ENCODE data around the gene ALKAL2.

The ALKAL2 gene

GRCh38 chr2:234421-234820 is 53.5 kb downstream of the ALKAL2 start:
- peaks cover 17% of the 10 kb centered on the region for H3K36me3 Mint-ChIP-seq (ENCODE audit: low read depth)
- H3K4me1 Mint-ChIP-seq (ENCODE audit: low read depth): peaks cover 11% of the 10 kb centered on the region
- peaks cover 5% of the 10 kb centered on the region for H3K9me3 Mint-ChIP-seq
- H3K27me3 Mint-ChIP-seq (ENCODE audit: low read depth): no peaks in the 10 kb centered on the region
- no peak for DNase-seq (ENCODE audit: low spot score)
- H3K27ac Mint-ChIP-seq: no peak overlapping the region
- no peak overlapping the region for H3K4me3 Mint-ChIP-seq

GRCh38 chr2:233030-233429 is 54.9 kb downstream of the ALKAL2 start:
- peaks cover 17% of the 10 kb centered on the region for H3K36me3 Mint-ChIP-seq (ENCODE audit: low read depth)
- H3K27me3 Mint-ChIP-seq (ENCODE audit: low read depth): no peaks in the 10 kb centered on the region
- peaks cover 14% of the 10 kb centered on the region for H3K4me1 Mint-ChIP-seq (ENCODE audit: low read depth)
- H3K27ac Mint-ChIP-seq: no peak overlapping the region
- no peak for DNase-seq (ENCODE audit: low spot score)
- H3K4me3 Mint-ChIP-seq: no peak overlapping the region
- H3K9me3 Mint-ChIP-seq: peaks cover 5% of the 10 kb centered on the region

- Mint-ChIP-seq H3K27me3 (ENCODE audit: low read depth) (no peaks in the 10 kb centered on the region), H3K4me3 (no peak overlapping the region), H3K9me3 (peaks cover 5% of the 10 kb centered on the region), H3K36me3 (ENCODE audit: low read depth) (peaks cover 22% of the 10 kb centered on the region), H3K27ac (no peak overlapping the region), H3K4me1 (ENCODE audit: low read depth) (peaks cover 22% of the 10 kb centered on the region)
- no peak for DNase-seq (ENCODE audit: low spot score)
Observed at GRCh38 chr2:231521-232185, 56.2 kb downstream of the ALKAL2 start.

Data from T-helper 2 cell treated with Interferon-gamma antibody and Interleukin-4, amounts not matched to agents 5 μg/mL and 100 μg/mL, for 36 hours (primary cell).